Mucosa of descending colon (tissue), 3 donors: Measurements from ENCODE around the gene RAB20. TPM values are rescaled to one million over a fixed set of nuclear protein-coding genes. Genes with fewer than 3 reads are reported as not detected.
A peak's percentile ranks its signal among the peaks of the same experiment; 100 is the strongest.

Experiments
- ATAC-seq: fragments of 200-7000 bp; cut with Tn5 transposase; one replicate; pipeline ENCODE4 v1.9.1; 2020; ENCODE audit warnings: mild to moderate bottlenecking, moderate library complexity
- DNase-seq, 3 donors: peaks; one replicate each; pipeline ENCODE4 v3.0.0-alpha.2; 2020
- H3K36me3 ChIP-seq: fragments of 200-600 bp; one replicate; pipeline ENCODE4 v1.8.0; 2021; ENCODE audit warnings: low read depth, mild to moderate bottlenecking
- H3K4me1 ChIP-seq: fragments of 200-600 bp; one replicate; pipeline ENCODE4 v1.8.0; 2021; ENCODE audit warnings: low read depth, mild to moderate bottlenecking
- H3K4me3 ChIP-seq: fragments of 200-600 bp; one replicate; pipeline ENCODE4 v1.8.0; 2021; ENCODE audit warnings: mild to moderate bottlenecking
- H3K9me3 ChIP-seq: fragments of 200-600 bp; one replicate; pipeline ENCODE4 v1.8.0; 2021; ENCODE audit warnings: mild to moderate bottlenecking
- CTCF ChIP-seq: fragments of 200-600 bp; IDR thresholded peaks from one replicate; pipeline ENCODE4 v1.8.0; 2022; ENCODE audit warnings: antibody characterized with exemption, mild to moderate bottlenecking
- intact Hi-C, 2 donors: fragments of 100-400 bp; cut with DNase I in 1 of 2; cut with micrococcal nuclease in 1 of 2; formaldehyde crosslinking; loops; one replicate each; pipeline versions ENCODE4 v1.11.0 to v1.11.1; 2022; cut with DNase I, micrococcal nuclease
- total RNA-seq, 3 donors: library from RNA; stranded (reverse); fragmentation: NEBNext Ultra II Directional in 2 of 3; extraction: Animal tissue kit (Norgen Biotek cat#: 25700) in 2 of 3; gene quantifications; one replicate each; pipeline versions ENCODE4 v1.2.1 to v1.2.4, GENCODE V29; 2021 to 2023
- donor health status: DM: no; HTN: no; CAD: no; lungs with moderate emphysema.
- donor health status: DM: no; HTN: no; CAD: no.
- donor health status: DM: no; HTN: yes; CAD: no.

RAB20 gene
- total RNA-seq, 3 donors from 2014 or later = 24.4 to 45.2 (median 33.7) TPM

DNA sequence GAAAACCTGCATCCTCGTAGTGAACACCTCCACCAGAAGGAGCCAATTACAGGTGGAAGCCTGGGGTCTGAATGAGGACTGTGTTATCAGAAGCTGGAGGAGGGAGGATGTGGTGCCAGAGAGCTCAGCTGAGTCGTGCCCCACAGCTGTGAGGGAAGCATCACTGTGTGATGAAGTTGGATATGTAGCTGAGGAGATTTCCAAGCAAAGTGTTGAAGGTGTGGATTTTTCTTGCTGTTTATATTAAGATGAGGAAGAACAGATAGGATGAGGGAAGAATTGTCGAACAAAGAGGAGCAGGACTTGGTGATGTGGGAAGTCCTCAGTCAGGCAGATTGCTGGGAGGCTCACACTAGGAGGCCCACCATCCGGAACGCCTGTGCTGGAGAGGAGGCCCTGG is 4.4 kb downstream of the RAB20 start:
- Histone ChIP-seq H3K4me3 (no peak overlapping the region), H3K36me3 (no peaks in the 10 kb centered on the region), H3K4me1 (peaks cover 29% of the 10 kb centered on the region), H3K9me3 (no peaks in the 10 kb centered on the region)
- intact Hi-C loops = no loop called here
- TF ChIP-seq CTCF = no peak
- DNase-seq = no peak
- no peak for ATAC-seq

DNA sequence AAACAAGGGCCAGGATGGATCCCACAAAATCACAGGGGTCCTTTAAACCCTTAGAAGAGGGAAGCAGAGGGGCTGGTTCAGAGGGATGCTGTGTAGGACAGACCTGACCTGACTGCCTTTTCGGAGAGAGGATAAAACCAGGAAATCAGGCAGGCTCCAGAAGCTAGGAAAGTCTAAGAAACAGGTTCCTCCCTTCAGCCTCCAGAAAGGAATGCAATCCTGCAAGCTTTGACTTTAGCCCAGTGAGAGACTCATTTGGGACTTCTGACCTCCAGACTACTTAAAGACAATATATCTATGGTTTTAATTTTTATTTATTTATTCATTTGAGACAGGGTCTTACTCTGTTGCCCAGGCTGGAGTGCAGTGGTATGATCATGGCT is 5.3 kb downstream of the RAB20 start:
- H3K4me1 ChIP-seq = peaks cover 29% of the 10 kb centered on the region
- no peak for DNase-seq
- no peak for TF ChIP-seq CTCF

GRCh38 chr13:110555601-110556223 is 5.8 kb downstream of the RAB20 start:
- Histone ChIP-seq H3K4me3 (no peak overlapping the region), H3K9me3 (no peaks in the 10 kb centered on the region), H3K36me3 (no peaks in the 10 kb centered on the region), H3K4me1 (peaks cover 29% of the 10 kb centered on the region)
- ATAC-seq = peak; percentile 81
- intact Hi-C loops = no loop called here
- peak in 1 of 3 donors; percentile 56 for DNase-seq
- TF ChIP-seq CTCF = no peak

More for the DNA sequence above, 5.3 kb downstream of the RAB20 start:
- Histone ChIP-seq H3K36me3 (no peaks in the 10 kb centered on the region), H3K4me3 (no peak overlapping the region), H3K9me3 (no peaks in the 10 kb centered on the region)
- peak; percentile 24 for ATAC-seq
- intact Hi-C loops = no loop called here

GRCh38 chr13:110554946-110555345 is 6.6 kb downstream of the RAB20 start:
- intact Hi-C loops = no loop called here
- Histone ChIP-seq H3K4me3 (no peak overlapping the region), H3K9me3 (no peaks in the 10 kb centered on the region), H3K4me1 (peaks cover 29% of the 10 kb centered on the region), H3K36me3 (no peaks in the 10 kb centered on the region)
- TF ChIP-seq CTCF = no peak
- DNase-seq = no peak
- no peak for ATAC-seq

DNA sequence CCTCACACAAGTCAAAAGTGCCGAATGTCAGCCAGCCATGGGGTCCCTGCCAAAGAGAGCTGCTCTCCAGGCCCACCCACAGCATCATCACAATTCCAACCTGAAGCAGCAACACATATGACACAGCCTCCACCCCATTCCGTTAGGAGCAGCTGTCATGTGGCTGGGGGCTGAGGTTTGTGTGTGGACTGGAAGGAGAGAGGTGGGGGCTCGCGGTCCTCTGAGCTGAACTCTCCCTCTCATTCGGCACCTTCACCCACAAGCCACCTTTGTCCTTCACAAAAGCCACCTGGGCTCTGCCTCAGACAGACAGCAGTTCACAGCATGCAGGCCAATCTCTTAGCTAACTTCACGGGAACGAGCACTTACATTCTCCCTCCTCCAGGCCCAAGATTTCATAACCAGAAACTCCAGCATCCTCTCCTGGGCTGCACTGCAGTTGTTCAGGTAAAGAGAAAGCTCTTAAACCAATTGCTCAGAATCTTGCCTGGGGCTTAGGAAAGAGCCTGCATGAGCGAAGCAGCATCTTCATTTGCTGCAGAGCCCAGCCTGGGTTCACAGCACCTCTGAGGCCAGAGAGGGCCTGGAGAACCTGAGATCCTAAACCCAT is 7.2 kb downstream of the RAB20 start:
- no peaks in the 10 kb centered on the region for H3K9me3 ChIP-seq
- intact Hi-C loops = no loop called here
- TF ChIP-seq CTCF = no peak
- no peak for ATAC-seq
- H3K4me3 ChIP-seq = no peak overlapping the region
- DNase-seq = no peak
- H3K4me1 ChIP-seq = peaks cover 28% of the 10 kb centered on the region
- no peaks in the 10 kb centered on the region for H3K36me3 ChIP-seq
